ENCODE data around the gene IFT80. TPM values are rescaled to one million over a fixed set of nuclear protein-coding genes. Genes with fewer than 3 reads are reported as not detected.
A peak's percentile ranks its signal among the peaks of the same experiment; 100 is the strongest.
"Not testable (repeated sequence)": the region's sequence is repeated elsewhere in the genome, so short reads cannot be mapped to it uniquely, and the experiment has no call there.

The IFT80 gene
- total RNA-seq, 1 experiment from 2014 or later, result 20.9 TPM

GRCh38 chr3:160369784-160370183 is 29.2 kb downstream of the IFT80 start:
- no peak for DNase-seq (ENCODE audit: extremely low read depth, low read depth)

GRCh38 chr3:160368804-160369203 is 30.2 kb downstream of the IFT80 start:
- no peak for DNase-seq (ENCODE audit: extremely low read depth, low read depth)

DNA sequence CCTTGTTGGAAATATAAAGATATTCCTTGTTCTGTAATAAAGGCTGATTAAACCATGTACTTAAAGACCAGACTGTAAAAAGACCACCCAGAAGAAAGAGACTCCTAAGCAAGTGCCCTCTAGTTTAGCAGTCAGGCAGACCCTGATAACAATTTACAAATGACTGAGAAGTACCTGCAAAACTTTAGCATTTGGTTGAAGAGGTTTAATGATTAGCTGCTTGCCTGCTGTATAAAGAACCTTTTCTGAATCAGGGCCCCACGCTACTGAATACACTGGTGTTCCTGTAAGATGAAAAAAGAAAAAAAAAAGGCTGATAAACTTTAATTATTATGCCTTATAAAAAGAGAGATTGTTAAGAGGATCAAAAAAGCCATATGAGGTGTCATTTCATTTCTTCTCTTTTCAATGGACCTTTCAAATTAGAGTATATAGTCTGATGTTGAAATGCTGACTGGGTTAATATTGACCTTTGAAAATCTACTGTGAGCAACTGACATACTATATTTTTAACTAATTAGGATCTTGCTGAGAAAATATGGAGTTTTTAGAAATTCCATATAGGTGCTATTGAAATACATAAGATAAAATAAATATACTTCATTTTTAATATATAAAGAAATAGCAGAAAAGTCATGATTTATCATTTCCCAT is 33.0 kb downstream of the IFT80 start:
- DNase-seq (ENCODE audit: extremely low read depth, low read depth), result no peak

DNA sequence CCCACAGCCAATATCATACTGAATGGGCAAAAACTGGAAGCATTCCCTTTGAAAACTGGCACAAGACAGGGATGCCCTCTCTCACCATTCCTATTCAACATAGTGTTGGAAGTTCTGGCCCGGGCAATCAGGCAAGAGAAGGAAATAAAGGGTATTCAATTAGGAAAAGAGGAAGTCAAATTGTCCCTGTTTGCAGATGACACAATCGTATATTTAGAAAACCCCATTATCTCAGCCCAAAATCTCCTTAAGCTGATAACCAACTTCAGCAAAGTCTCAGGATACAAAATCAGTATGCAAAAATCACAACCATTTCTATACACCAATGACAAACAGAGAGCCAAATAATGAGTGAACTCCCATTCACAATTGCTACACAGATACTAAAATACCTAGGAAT is 36.1 kb downstream of the IFT80 start:
- not testable (repeated sequence) for DNase-seq (ENCODE audit: extremely low read depth, low read depth)

GRCh38 chr3:160355826-160356225 is 43.2 kb downstream of the IFT80 start:
- DNase-seq (ENCODE audit: extremely low read depth, low read depth), result no peak

DNA sequence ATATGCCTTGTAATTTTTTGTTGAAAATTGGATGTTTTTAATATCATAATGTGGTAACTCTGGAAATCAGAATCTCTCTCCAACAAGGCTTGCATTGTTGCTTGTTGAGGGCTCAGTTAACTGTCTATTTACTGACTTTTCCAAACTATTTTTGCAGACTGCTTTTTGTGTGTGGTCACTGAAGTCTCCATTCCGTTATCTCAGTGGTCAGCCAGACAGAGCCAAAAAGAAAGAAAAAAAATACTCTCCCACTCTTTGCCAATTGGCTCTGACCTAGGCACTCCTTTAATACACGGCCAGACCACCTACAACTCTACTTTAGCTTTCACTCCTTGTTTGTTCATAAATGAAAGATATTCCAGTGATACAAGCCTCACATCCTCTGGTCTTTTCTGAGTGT is 52.5 kb downstream of the IFT80 start:
- DNase-seq (ENCODE audit: extremely low read depth, low read depth), result no peak

DNA sequence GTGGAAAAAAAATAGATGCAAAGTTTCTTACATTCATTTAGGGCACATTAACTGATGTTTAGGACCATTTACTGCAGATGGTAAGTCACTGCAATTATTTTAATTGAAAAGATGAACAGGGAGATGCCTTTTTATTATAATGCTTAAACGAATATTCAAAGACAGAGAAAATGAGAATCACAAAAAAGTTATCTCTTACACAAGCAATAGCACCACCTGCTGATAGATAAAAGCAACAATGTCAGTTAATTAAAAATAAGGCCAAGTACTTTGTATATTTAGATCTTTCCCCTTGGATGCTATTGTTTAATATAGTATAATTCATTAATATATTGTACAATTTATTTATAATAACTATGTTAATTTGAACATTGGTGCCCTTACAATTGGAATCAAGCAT is 55.9 kb downstream of the IFT80 start:
- DNase-seq (ENCODE audit: extremely low read depth, low read depth), result peak; percentile 12

DNA sequence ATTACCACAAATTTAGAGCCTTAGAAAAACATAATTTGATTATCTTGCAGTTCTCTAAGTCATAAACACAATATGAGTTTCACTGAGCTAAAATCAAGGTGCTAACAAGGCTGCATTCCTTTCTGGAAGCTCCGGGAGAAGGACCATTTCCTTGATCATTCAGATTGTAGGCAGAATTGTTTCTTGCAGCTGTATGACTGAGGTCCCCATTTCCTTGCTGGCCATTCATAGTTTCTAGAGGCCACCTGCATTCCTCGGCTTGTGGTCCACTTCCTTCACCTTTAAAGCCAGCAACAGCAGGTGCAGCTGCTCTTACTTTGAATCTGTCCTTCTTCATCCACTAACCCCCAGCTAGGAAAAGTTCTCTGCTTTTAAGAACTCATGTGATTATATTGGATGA is 58.7 kb downstream of the IFT80 start:
- no peak for DNase-seq (ENCODE audit: extremely low read depth, low read depth)

DNA sequence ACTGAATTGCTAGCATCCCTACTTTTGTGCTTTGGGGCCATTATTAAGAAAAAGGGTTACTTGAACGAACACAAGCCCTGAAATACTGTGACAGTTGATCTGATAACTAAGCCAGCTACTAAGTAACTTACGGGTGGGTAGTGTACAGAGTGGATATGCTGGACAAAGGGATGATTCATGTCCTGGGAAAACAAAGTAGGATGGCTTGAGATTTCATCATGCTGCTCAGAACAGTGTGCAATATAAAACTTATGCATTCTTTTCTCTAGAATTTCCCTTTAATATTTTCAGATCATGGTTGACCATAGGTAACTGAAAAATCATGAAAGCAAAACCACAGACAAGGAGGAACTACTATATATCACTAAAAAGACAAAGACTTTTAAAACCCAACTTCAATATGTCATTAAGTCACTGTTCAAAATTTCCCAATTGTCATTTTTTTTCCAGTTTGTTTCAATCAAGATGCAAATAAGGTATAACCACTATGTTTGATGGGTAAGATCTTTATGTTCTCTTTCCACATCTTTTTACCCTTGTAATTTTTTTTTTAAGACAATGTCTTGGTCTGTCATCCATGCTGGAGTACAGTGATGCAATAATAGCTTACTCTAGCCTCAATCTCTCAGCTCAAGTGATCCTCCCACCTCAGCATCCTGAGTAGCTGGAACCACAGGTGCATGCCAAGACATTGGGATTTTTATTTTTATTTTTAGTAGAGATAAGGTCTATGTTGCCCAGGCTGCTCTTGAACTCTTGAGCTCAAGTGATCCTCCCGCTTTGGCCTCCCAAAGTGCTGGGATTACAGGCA is 67.7 kb downstream of the IFT80 start:
- DNase-seq (ENCODE audit: extremely low read depth, low read depth), result peak; percentile 70

GRCh38 chr3:160330690-160331089 is 68.3 kb downstream of the IFT80 start:
- no peak for DNase-seq (ENCODE audit: extremely low read depth, low read depth)

DNA sequence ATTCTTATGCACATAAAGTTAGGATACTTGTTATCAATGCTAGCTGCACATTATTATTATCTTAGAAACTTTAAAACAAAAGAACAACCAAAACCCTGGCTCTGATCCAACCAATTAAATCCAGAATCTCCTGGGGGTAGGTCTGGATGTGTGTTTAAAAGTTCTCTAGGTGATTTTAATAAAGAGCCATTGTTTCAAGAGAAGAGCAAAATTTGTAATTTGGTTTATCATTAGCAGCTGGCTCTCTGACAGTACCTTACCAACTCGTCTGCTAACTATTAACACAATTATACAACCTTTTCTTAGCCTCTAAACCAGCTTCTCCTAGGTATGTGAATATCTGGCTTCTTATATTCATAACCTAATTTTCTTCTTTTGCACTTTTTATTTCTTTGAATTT is 68.9 kb downstream of the IFT80 start:
- DNase-seq (ENCODE audit: extremely low read depth, low read depth), result no peak

DNA sequence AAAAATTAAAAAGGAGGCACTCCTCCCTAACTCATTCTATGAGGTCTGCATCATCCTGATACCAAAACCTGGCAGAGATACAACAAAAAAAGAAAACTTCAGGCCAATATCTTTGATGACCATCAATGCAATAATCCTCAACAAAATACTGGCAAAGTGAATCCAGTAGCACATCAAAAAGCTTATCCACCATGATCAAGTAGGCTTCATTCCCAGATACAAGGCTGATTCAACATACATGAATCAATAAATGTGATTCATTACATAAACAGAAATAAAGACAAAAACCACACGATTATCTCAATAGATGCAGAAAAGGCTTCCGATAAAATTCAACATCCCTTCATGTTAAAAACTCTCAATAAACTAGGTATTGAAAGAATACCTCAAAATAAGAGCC is 72.7 kb downstream of the IFT80 start:
- not testable (repeated sequence) for DNase-seq (ENCODE audit: extremely low read depth, low read depth)

DNA sequence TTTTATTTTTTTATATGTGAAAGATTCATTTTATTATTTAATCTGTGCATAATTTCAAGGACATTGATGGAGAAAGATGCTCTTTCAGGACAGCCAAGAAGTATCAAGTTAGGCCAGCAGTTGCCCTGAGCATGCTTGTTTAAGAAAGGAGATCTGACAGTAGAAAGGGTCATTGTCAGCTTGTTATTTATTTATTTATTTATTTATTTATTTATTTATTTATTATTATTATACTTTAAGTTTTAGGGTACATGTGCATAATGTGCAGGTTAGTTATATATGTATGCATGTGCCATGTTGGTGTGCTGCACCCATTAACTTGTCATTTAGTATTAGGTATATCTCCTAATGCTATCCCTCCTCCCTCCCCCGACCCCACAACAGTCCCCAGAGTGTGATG is 77.2 kb downstream of the IFT80 start:
- not testable (repeated sequence) for DNase-seq (ENCODE audit: extremely low read depth, low read depth)

- DNase-seq (ENCODE audit: extremely low read depth, low read depth), result no peak
Observed at GRCh38 chr3:160319322-160319721, 79.7 kb downstream of the IFT80 start.

GRCh38 chr3:160314995-160315394 is 84.0 kb downstream of the IFT80 start:
- no peak for DNase-seq (ENCODE audit: extremely low read depth, low read depth)

DNA sequence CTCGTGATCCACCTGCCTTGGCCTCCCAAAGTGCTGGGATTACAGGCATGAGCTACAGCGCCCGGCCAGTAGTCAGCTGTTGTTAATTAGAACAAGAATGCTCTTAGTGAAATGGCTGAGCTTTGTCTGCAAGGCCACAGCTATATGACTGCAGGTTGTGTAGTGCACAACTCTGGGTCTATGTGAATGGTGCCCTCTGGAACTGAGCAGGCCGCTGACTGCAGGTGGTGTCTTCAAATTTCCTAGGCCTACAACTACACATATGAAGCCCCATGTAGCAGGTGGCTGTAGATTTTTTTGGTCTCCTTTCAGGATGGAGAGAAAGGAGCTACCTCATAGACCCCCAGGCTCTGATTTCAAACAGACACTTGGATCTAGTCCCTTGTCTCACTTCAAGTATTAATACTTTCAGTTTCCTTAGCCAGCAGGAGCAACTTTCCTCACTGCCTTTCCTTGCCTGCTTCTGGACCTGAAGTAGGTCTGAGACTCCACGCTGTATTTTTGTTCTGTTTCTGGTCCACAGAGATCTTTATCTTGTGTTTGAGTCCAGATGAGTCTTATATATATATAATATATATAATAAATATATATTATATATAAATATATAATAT is 86.9 kb downstream of the IFT80 start:
- DNase-seq (ENCODE audit: extremely low read depth, low read depth), result no peak

- DNase-seq (ENCODE audit: extremely low read depth, low read depth), result no peak
Observed at GRCh38 chr3:160302806-160303205, 96.2 kb downstream of the IFT80 start.

DNA sequence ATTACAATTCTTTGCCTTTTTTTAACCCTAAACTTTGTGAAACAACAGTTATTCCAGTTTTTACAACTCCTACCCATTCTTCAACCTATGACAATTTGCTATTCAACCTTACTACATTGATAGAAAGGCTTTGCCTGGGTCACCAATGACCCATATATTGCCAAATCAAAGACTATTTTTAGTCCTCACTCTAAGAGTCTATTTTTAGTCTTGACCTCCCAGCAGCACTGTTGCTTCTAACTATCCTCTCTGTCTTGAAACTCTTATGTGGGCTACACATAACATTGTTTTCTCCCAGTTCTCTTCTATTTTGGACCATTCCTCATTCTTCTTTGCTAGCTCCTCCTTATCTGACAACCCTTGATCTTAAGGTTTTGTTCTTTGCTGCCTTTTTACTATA is 102.4 kb downstream of the IFT80 start:
- no peak for DNase-seq (ENCODE audit: extremely low read depth, low read depth)

- no peak for DNase-seq (ENCODE audit: extremely low read depth, low read depth)
Observed at GRCh38 chr3:160291909-160292299, 107.1 kb downstream of the IFT80 start.

DNA sequence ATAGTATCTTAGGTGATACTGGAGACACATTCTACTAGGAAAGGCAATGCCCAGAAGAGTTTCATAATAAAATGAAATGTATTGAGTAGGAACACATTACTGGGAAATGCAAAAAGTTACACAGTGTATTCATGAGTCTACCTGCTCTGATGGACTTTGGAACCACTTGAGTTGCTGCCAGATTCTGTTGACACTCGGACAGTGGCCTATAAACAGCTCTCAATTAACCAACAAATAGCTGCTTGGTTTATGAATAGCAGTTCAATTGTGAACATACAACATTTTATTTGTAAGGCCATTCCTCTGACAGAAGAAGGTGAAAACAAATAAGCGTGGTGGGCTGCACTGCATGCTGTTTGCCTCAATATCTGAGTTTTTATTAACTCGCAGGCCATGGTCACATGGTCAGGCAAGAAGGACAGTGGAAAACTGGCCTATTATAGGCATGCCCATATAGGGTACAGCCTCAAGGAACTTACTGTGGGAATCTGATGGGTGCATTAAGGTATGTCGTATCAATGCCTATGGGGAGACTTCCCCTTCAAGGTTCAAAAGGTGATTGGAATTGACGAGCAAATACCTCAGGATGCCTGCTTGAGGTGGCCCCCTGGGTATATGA is 107.6 kb downstream of the IFT80 start:
- no peak for DNase-seq (ENCODE audit: extremely low read depth, low read depth)

DNA sequence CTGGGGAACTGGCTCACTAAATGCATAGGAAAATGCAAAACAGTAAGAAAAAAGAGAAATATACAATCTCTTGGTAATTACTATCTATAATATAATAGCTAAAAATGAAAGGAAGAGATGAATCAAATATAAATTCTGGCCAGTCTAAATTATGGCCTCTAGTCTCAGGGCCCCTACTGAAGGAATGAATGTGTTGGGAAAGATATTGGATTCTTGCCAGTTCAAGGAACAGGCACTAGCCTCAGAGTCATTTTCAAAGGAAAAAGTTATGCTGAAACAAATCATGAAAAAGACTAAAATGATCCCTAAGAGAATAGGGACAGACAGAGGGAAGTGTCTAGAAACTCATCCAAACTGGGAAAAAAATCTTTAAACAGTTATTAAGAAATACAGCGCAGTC is 111.4 kb downstream of the IFT80 start:
- DNase-seq (ENCODE audit: extremely low read depth, low read depth), result no peak
